HG03039 (cell line): ENCODE data around the gene IMMP2L.
"Not testable (repeated sequence)": the region's sequence is repeated elsewhere in the genome, so short reads cannot be mapped to it uniquely, and the experiment has no call there.

ENCODE experiments used
- ATAC-seq: cut with Tn5 transposase; IDR thresholded peaks from one replicate; pipeline ENCODE4 v1.9.1; 2021; ENCODE audit warnings: mild to moderate bottlenecking, moderate library complexity; ENCODE audit not compliant: unreplicated experiment

Gene IMMP2L

GRCh38 chr7:111510584-111511378 is 51.5 kb downstream of the IMMP2L start:
- ATAC-seq, result no peak

GRCh38 chr7:111510062-111510461 is 52.2 kb downstream of the IMMP2L start:
- no peak for ATAC-seq

- no peak for ATAC-seq
These were observed 53.0 kb downstream of the IMMP2L start for GRCh38 chr7:111509288-111509687.

- ATAC-seq, result no peak
These were observed 53.9 kb downstream of the IMMP2L start for GRCh38 chr7:111508387-111508786.

- ATAC-seq, result not testable (repeated sequence)
These were observed 56.9 kb downstream of the IMMP2L start for GRCh38 chr7:111505422-111505821.

- ATAC-seq, result not testable (repeated sequence)
These were observed 60.5 kb downstream of the IMMP2L start for GRCh38 chr7:111501799-111502198.

- no peak for ATAC-seq
These were observed 63.3 kb downstream of the IMMP2L start for GRCh38 chr7:111499027-111499426.

GRCh38 chr7:111498391-111499007 is 63.8 kb downstream of the IMMP2L start:
- no peak for ATAC-seq

- no peak for ATAC-seq
These were observed 67.0 kb downstream of the IMMP2L start for GRCh38 chr7:111495173-111495810.

GRCh38 chr7:111492234-111492633 is 70.1 kb downstream of the IMMP2L start:
- no peak for ATAC-seq

- ATAC-seq, result no peak
These were observed 75.7 kb downstream of the IMMP2L start for GRCh38 chr7:111486472-111487142.

GRCh38 chr7:111485701-111486380 is 76.5 kb downstream of the IMMP2L start:
- no peak for ATAC-seq

- ATAC-seq, result no peak
These were observed 79.2 kb downstream of the IMMP2L start for GRCh38 chr7:111483078-111483477.

- ATAC-seq, result no peak
These were observed 84.6 kb downstream of the IMMP2L start for GRCh38 chr7:111477462-111478225.

- ATAC-seq, result no peak
These were observed 85.6 kb downstream of the IMMP2L start for GRCh38 chr7:111476586-111477293.

- no peak for ATAC-seq
These were observed 86.3 kb downstream of the IMMP2L start for GRCh38 chr7:111475959-111476358.

- ATAC-seq, result no peak
These were observed 86.9 kb downstream of the IMMP2L start for GRCh38 chr7:111475419-111475748.

GRCh38 chr7:111474723-111475418 is 87.4 kb downstream of the IMMP2L start:
- ATAC-seq, result no peak
